Naive thymus-derived CD8-positive, alpha-beta T cell (primary cell): ENCODE results near the gene GPR84. TPM values are rescaled to one million over a fixed set of nuclear protein-coding genes. Genes with fewer than 3 reads are reported as not detected.
"Not testable (repeated sequence)": the region's sequence is repeated elsewhere in the genome, so short reads cannot be mapped to it uniquely, and the experiment has no call there.

Source experiments
- ATAC-seq, 2 donors: fragments of 150-1000 bp; cut with Tn5 transposase in 1 of 2; sonication (Bioruptor Pico), chemical (Tn5 transposase) in 1 of 2; 1 replicate in 1 of 2; 2 replicates in 1 of 2; pipeline ENCODE4 v1.10.0; 2021; ENCODE audit warnings: mild to moderate bottlenecking in 2 of 2, moderate library complexity in 2 of 2
- POLR2A ChIA-PET: fragments of 350-600 bp; sonication (Branson Sonifier 250); formaldehyde crosslinking; loops from one replicate; lab custom pipeline; 2021; ENCODE audit warnings: antibody characterized with exemption; lab: Charles Lee
- DNase-seq, 10 donors: peaks; one replicate each; pipeline versions ENCODE4 v3.0.0 to v3.0.0-alpha.2; 2020 to 2022
- H3K27ac Mint-ChIP-seq, 10 donors: one replicate each; pipeline ENCODE4 v1.8.0; 2020 to 2022; ENCODE audit warnings: mild to moderate bottlenecking in 10 of 10, mixed read lengths in 10 of 10, moderate library complexity in 4 of 10, inconsistent platforms in 1 of 10
- H3K27me3 Mint-ChIP-seq, 5 donors: one replicate each; pipeline ENCODE4 v1.8.0; 2021 to 2022; ENCODE audit warnings: mixed read lengths in 5 of 5
- H3K36me3 Mint-ChIP-seq, 3 donors: one replicate each; pipeline ENCODE4 v1.8.0; 2020 to 2022; ENCODE audit warnings: mixed read lengths in 3 of 3, mild to moderate bottlenecking in 2 of 3, inconsistent platforms in 1 of 3
- H3K4me1 Mint-ChIP-seq, 4 donors: one replicate each; pipeline ENCODE4 v1.8.0; 2021 to 2022; ENCODE audit warnings: mixed read lengths in 4 of 4
- H3K4me3 Mint-ChIP-seq, 10 donors: one replicate each; pipeline ENCODE4 v1.8.0; 2020 to 2022; ENCODE audit warnings: mild to moderate bottlenecking in 10 of 10, mixed read lengths in 10 of 10, moderate library complexity in 6 of 10, inconsistent platforms in 1 of 10
- H3K9me3 Mint-ChIP-seq, 9 donors: one replicate each; pipeline ENCODE4 v1.8.0; 2020 to 2022; ENCODE audit warnings: mixed read lengths in 9 of 9, mild to moderate bottlenecking in 3 of 9, inconsistent platforms in 1 of 9, moderate library complexity in 1 of 9
- polyA plus RNA-seq, 3 donors: library from polyadenylated mRNA; unstranded; fragments of 300-500 nt; fragmentation: Illumina TruSeq; gene quantifications; one replicate each; pipeline ENCODE4 v1.2.3, GENCODE V29; 2021
- total RNA-seq, 8 experiments: library from RNA in 2 of 8; stranded (reverse) in 2 of 8; gene quantifications; one replicate each; pipeline ENCODE4 v1.2.3 and lab custom pipeline; 2021 to 2026

GPR84 gene
- total and polyA plus RNA-seq, 5 experiments from 2014 or later: not detected

- Mint-ChIP-seq H3K36me3 (no peaks in the 10 kb centered on the region), H3K27me3 (no peaks in the 10 kb centered on the region), H3K27ac (no peak overlapping the region), H3K4me1 (peaks cover 4 to 12% (median 8%) of the 10 kb centered on the region in 4 donors), H3K4me3 (no peak overlapping the region), H3K9me3 (no peaks in the 10 kb centered on the region)
- POLR2A ChIA-PET: interaction anchor here (0.5 to 3.8 kb wide), 16 partner anchors 12 to 1313 kb away, joined by 3 to 37 read pairs (median 5); partner anchors contain the start of genes CBX5, COPZ1 and HNRNPA1
- ATAC-seq: peak in 1 of 2 donors; percentile 40
- peak in 6 of 10 donors; percentile 25 to 68 (median 42) for DNase-seq
Measured at GRCh38 chr12:54358191-54358944, 5.9 kb downstream of the GPR84 start.

- POLR2A ChIA-PET: interaction anchor here (0.9 to 3.8 kb wide), 7 partner anchors 17 to 77 kb away, joined by 4 to 37 read pairs (median 5); partner anchors contain the start of genes CBX5, COPZ1 and HNRNPA1
- peak overlapping the region in 5 of 10 donors; percentile 18 to 72 (median 53) for H3K27ac Mint-ChIP-seq
- no peaks in the 10 kb centered on the region for H3K9me3 Mint-ChIP-seq
- no peak for ATAC-seq
- H3K4me3 Mint-ChIP-seq: peak overlapping the region in 1 of 10 donors; percentile 41
- H3K36me3 Mint-ChIP-seq: no peaks in the 10 kb centered on the region
- H3K4me1 Mint-ChIP-seq: peaks cover 3 to 13% (median 8%) of the 10 kb centered on the region in 4 donors
- no peaks in the 10 kb centered on the region for H3K27me3 Mint-ChIP-seq
- DNase-seq: no peak
Measured at GRCh38 chr12:54357506-54358190, 6.6 kb downstream of the GPR84 start.

GRCh38 chr12:54356951-54357356, 7.3 kb downstream of the GPR84 start:
- POLR2A ChIA-PET: interaction anchor here (0.9 to 3.1 kb wide), 3 partner anchors 20 to 32 kb away, joined by 4 to 24 read pairs (median 4); partner anchors contain the start of gene COPZ1
- no peak overlapping the region for H3K4me3 Mint-ChIP-seq
- H3K36me3 Mint-ChIP-seq: no peaks in the 10 kb centered on the region
- no peaks in the 10 kb centered on the region for H3K27me3 Mint-ChIP-seq
- H3K4me1 Mint-ChIP-seq: peaks cover 10 to 20% (median 15%) of the 10 kb centered on the region in 4 donors
- ATAC-seq (no peak), DNase-seq (no peak)
- peak overlapping the region in 5 of 10 donors; percentile 46 to 84 (median 67) for H3K27ac Mint-ChIP-seq
- H3K9me3 Mint-ChIP-seq: no peaks in the 10 kb centered on the region

- H3K36me3 Mint-ChIP-seq: peaks cover 0 to 7% (median 0%) of the 10 kb centered on the region in 3 donors
- H3K27me3 Mint-ChIP-seq: no peaks in the 10 kb centered on the region
- POLR2A ChIA-PET: interaction anchor here (1.6 kb wide), 1 partner anchor 19 kb away, joined by 4 read pairs; no protein-coding TSS in a partner anchor
- DNase-seq (no peak), ATAC-seq (no peak)
- no peaks in the 10 kb centered on the region for H3K9me3 Mint-ChIP-seq
- H3K4me1 Mint-ChIP-seq: peaks cover 15 to 26% (median 20%) of the 10 kb centered on the region in 4 donors
- peak overlapping the region in 5 of 10 donors; percentile 4 to 59 (median 20) for H3K27ac Mint-ChIP-seq
- H3K4me3 Mint-ChIP-seq: peak overlapping the region in 1 of 10 donors; percentile 35
Measured at GRCh38 chr12:54356228-54356627, 8.1 kb downstream of the GPR84 start.

GRCh38 chr12:54355104-54355815, 9.0 kb downstream of the GPR84 start:
- H3K36me3 Mint-ChIP-seq: peaks cover 0 to 17% (median 2%) of the 10 kb centered on the region in 3 donors

GRCh38 chr12:54354271-54354670, 10.0 kb downstream of the GPR84 start:
- H3K9me3 Mint-ChIP-seq, H3K4me3 Mint-ChIP-seq, ATAC-seq, DNase-seq, H3K27me3 Mint-ChIP-seq, H3K27ac Mint-ChIP-seq: not testable (repeated sequence)
- peaks cover 0 to 27% (median 2%) of the 10 kb centered on the region in 3 donors for H3K36me3 Mint-ChIP-seq
- POLR2A ChIA-PET: interaction anchor here (0.6 to 1.2 kb wide), 2 partner anchors 20 to 29 kb away, joined by 4 to 6 read pairs; partner anchors contain the start of gene COPZ1
- H3K4me1 Mint-ChIP-seq: peaks cover 12 to 26% (median 17%) of the 10 kb centered on the region in 4 donors

More at GRCh38 chr12:54355104-54355815, 9.0 kb downstream of the GPR84 start:
- POLR2A ChIA-PET: no interaction called here
- DNase-seq (no peak), ATAC-seq (no peak)
- Mint-ChIP-seq H3K9me3 (no peaks in the 10 kb centered on the region), H3K27me3 (no peaks in the 10 kb centered on the region), H3K4me3 (peak overlapping the region in 1 of 10 donors; percentile 50), H3K4me1 (peaks cover 12 to 26% (median 17%) of the 10 kb centered on the region in 4 donors), H3K27ac (peak overlapping the region in 4 of 10 donors; percentile 11 to 59 (median 22))

GRCh38 chr12:54352891-54353874, 11.1 kb downstream of the GPR84 start:
- Mint-ChIP-seq H3K9me3 (no peaks in the 10 kb centered on the region), H3K4me3 (peak overlapping the region in 9 of 10 donors; percentile 48 to 91 (median 83)), H3K27me3 (no peaks in the 10 kb centered on the region), H3K27ac (peak overlapping the region in 6 of 10 donors; percentile 20 to 92 (median 67)), H3K4me1 (peaks cover 12 to 26% (median 17%) of the 10 kb centered on the region in 4 donors), H3K36me3 (peaks cover 0 to 36% (median 2%) of the 10 kb centered on the region in 3 donors)
- no peak for DNase-seq
- POLR2A ChIA-PET: interaction anchor here (0.5 to 1.9 kb wide), 6 partner anchors 8 to 73 kb away, joined by 3 to 14 read pairs (median 4); partner anchors contain the start of genes CBX5, COPZ1 and HNRNPA1
- ATAC-seq: no peak

GRCh38 chr12:54352022-54352531, 12.2 kb downstream of the GPR84 start:
- H3K27ac Mint-ChIP-seq: peak overlapping the region; percentile 37 to 95 (median 88)
- ATAC-seq (peak; percentile 85 to 92), DNase-seq (peak in 6 of 10 donors; percentile 12 to 67 (median 32))
- peaks cover 4 to 47% (median 8%) of the 10 kb centered on the region in 3 donors for H3K36me3 Mint-ChIP-seq
- H3K27me3 Mint-ChIP-seq: no peaks in the 10 kb centered on the region
- peak overlapping the region; percentile 79 to 91 (median 84) for H3K4me3 Mint-ChIP-seq
- peaks cover 12 to 24% (median 17%) of the 10 kb centered on the region in 4 donors for H3K4me1 Mint-ChIP-seq
- H3K9me3 Mint-ChIP-seq: no peaks in the 10 kb centered on the region
- POLR2A ChIA-PET: interaction anchor here (1.5 to 1.9 kb wide), 2 partner anchors 61 to 72 kb away, joined by 4 to 14 read pairs; partner anchors contain the start of genes CBX5 and HNRNPA1

GRCh38 chr12:54351341-54351740, 12.9 kb downstream of the GPR84 start:
- peaks cover 12 to 21% (median 17%) of the 10 kb centered on the region in 4 donors for H3K4me1 Mint-ChIP-seq
- H3K36me3 Mint-ChIP-seq: peaks cover 8 to 54% (median 8%) of the 10 kb centered on the region in 3 donors
- H3K27me3 Mint-ChIP-seq: no peaks in the 10 kb centered on the region
- H3K27ac Mint-ChIP-seq: peak overlapping the region in 7 of 10 donors; percentile 6 to 95 (median 69)
- POLR2A ChIA-PET: interaction anchor here (1.5 to 1.9 kb wide), 2 partner anchors 62 to 71 kb away, joined by 4 to 14 read pairs; partner anchors contain the start of genes CBX5 and HNRNPA1
- DNase-seq (no peak), ATAC-seq (no peak)
- no peaks in the 10 kb centered on the region for H3K9me3 Mint-ChIP-seq
- peak overlapping the region in 2 of 10 donors; percentile 79 to 90 for H3K4me3 Mint-ChIP-seq

- peak overlapping the region in 4 of 10 donors; percentile 10 to 69 (median 30) for H3K27ac Mint-ChIP-seq
- no peak overlapping the region for H3K4me3 Mint-ChIP-seq
- DNase-seq (no peak), ATAC-seq (no peak)
- POLR2A ChIA-PET: interaction anchor here (1.6 kb wide), 1 partner anchor 26 kb away, joined by 3 read pairs; the partner anchor contains the start of gene COPZ1
- peaks cover 8 to 57% (median 8%) of the 10 kb centered on the region in 3 donors for H3K36me3 Mint-ChIP-seq
- H3K9me3 Mint-ChIP-seq: no peaks in the 10 kb centered on the region
- H3K27me3 Mint-ChIP-seq: no peaks in the 10 kb centered on the region
- H3K4me1 Mint-ChIP-seq: peaks cover 11 to 21% (median 17%) of the 10 kb centered on the region in 4 donors
Measured at GRCh38 chr12:54350743-54351142, 13.5 kb downstream of the GPR84 start.
